ENCODE data around the gene ICE2. TPM values are rescaled to one million over a fixed set of nuclear protein-coding genes. Genes with fewer than 3 reads are reported as not detected.

The ICE2 gene
- total and polyA plus RNA-seq, 2 of the 8 experiments (the other 6 are each of a cell fraction or from before 2014, with no cell fraction given), result 40.0 to 87.3 TPM

DNA sequence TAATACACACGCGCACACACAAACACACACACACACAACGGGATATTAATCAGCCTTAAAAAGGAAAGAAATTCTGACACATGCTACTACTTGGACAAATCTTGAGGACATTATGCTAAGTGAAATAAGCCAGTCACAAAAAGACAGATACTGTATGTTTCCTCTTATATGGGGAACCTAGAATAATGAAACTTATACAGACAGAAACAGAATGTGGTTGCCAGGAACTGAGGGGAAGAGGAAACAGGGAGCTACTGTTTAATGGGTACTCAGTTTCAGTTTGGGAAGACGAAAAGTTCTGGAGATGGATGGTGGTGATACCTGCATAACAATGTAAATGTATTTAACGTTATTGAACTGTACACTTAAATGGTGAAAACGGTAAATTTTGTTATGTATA, 20.2 kb downstream of the ICE2 start:
- H3K14ac ChIP-seq (ENCODE audit: insufficient read length), result no peak overlapping the region
- H2AFZ ChIP-seq (ENCODE audit: low read length), result no peak overlapping the region
- no peak overlapping the region for H4K8ac ChIP-seq (ENCODE audit: extremely low read depth, insufficient read depth, low read length)
- H3K9ac ChIP-seq (replicated peaks in 1 of 4; ENCODE audit: extremely low read depth in 1 of 4, low read depth in 3 of 4, low read length in 3 of 4), result no peak overlapping the region
- H3K79me2 ChIP-seq (ENCODE audit: control insufficient read depth in 1 of 2, insufficient read depth in 2 of 2, low read length in 2 of 2), result no peaks in the 10 kb centered on the region
- peaks cover 0 to 30% (median 8%) of the 10 kb centered on the region in 4 experiments; a peak in 6 of 8 replicates for H3K36me3 ChIP-seq (ENCODE audit: control insufficient read depth in 2 of 4, insufficient read depth in 4 of 4, low read length in 3 of 4)
- no peak overlapping the region for H3K56ac ChIP-seq (replicated peaks; ENCODE audit: insufficient read length, low read depth, low read length)
- H2AK5ac ChIP-seq (ENCODE audit: low read depth, low read length), result no peak overlapping the region
- no peak overlapping the region for H3K27ac ChIP-seq (ENCODE audit: low read depth, low read length)
- TF ChIP-seq POU5F1 (IDR thresholded peaks at IDR 0.05; ENCODE audit: low read depth, low read length) (no peak), RNF2 (IDR thresholded peaks at IDR 0.05; ENCODE audit: borderline replicate concordance, low read depth, low read length, missing control alignments, poor library complexity, severe bottlenecking) (no peak), CHD1 (IDR thresholded peaks at IDR 0.05; ENCODE audit: low read depth, low read length) (no peak), GTF2F1 (IDR thresholded peaks at IDR 0.05; ENCODE audit: borderline replicate concordance, low read depth, low read length) (no peak), KDM5A (IDR thresholded peaks at IDR 0.05; ENCODE audit: low read length) (no peak)
- WGBS, 2 experiments (ENCODE audit: extremely low coverage in 1 of 2, insufficient coverage in 1 of 2, insufficient read length in 1 of 2, insufficient replicate concordance in 2 of 2, low coverage in 1 of 2, low lambda C conversion rate in 2 of 2, missing lambda C conversion rate in 1 of 2), result 91% methylated on average over 6 of the region's 6 CpGs; no CpG with 5 or more reads in 1 of the 2 experiments
- no peak overlapping the region for H2BK120ac ChIP-seq (replicated peaks; ENCODE audit: low read depth, low read length)
- no peaks in the 10 kb centered on the region for H3K27me3 ChIP-seq (replicated peaks in 1 of 4; ENCODE audit: control insufficient read depth in 3 of 4, extremely low read depth in 1 of 4, insufficient read depth in 3 of 4, low read length in 3 of 4)
- no peak overlapping the region for H4K91ac ChIP-seq (replicated peaks; ENCODE audit: insufficient read length, low read length)
- no peaks in the 10 kb centered on the region for H3K23me2 ChIP-seq (ENCODE audit: low read depth, low read length)
- H2BK15ac ChIP-seq (ENCODE audit: low read length), result no peak overlapping the region
- DNase-seq (ENCODE audit: low read depth in 1 of 2, low spot score in 2 of 2) (no peak), FAIRE-seq (no peak)
- no peak overlapping the region for H3K23ac ChIP-seq (ENCODE audit: insufficient read length)
- H4K5ac ChIP-seq (ENCODE audit: insufficient read length, low read depth, low read length), result no peak overlapping the region
- POLR2A ChIA-PET (ENCODE audit: partially characterized antibody), result no interaction called here
- no peak overlapping the region for H3K4me2 ChIP-seq (ENCODE audit: insufficient read depth in 1 of 2, low read depth in 2 of 2, low read length in 2 of 2)
- H3K4me1 ChIP-seq (replicated peaks in 1 of 4; ENCODE audit: control insufficient read depth in 3 of 4, insufficient read depth in 4 of 4, low read length in 3 of 4), result no peaks in the 10 kb centered on the region
- no peak overlapping the region for H3K4me3 ChIP-seq (ENCODE audit: extremely low read depth in 1 of 4, insufficient read depth in 2 of 4, low read depth in 3 of 4, low read length in 4 of 4)
- H3K79me1 ChIP-seq (ENCODE audit: low read depth, low read length), result no peaks in the 10 kb centered on the region
- peaks cover 0 to 2% of the 10 kb centered on the region in 2 experiments for H4K20me1 ChIP-seq (replicated peaks in 1 of 2; ENCODE audit: control insufficient read depth in 1 of 2, insufficient read depth in 2 of 2, low read length in 2 of 2)
- H3K9me3 ChIP-seq (ENCODE audit: insufficient read depth in 2 of 2, low read depth in 1 of 2, low read length in 1 of 2), result no peaks in the 10 kb centered on the region
- CTCF ChIA-PET (ENCODE audit: partially characterized antibody), result interaction anchor here (0.9 kb wide), 1 partner anchor 84 kb away, joined by 3 read pairs; no protein-coding TSS in a partner anchor
- H2BK5ac ChIP-seq (ENCODE audit: low read depth, low read length), result no peak overlapping the region
- no peak overlapping the region for H3K4ac ChIP-seq (replicated peaks; ENCODE audit: insufficient read length, low read depth, low read length)
- H3K18ac ChIP-seq (ENCODE audit: extremely low read depth, low read length), result no peak overlapping the region
- no peak overlapping the region for H2BK12ac ChIP-seq (ENCODE audit: low read depth, low read length)
- no peak overlapping the region for H2BK20ac ChIP-seq (ENCODE audit: low read length)

Data from H1 (cell line).